ENCODE data around the gene CRYAB. TPM values are rescaled to one million over a fixed set of nuclear protein-coding genes. Genes with fewer than 3 reads are reported as not detected.

CRYAB gene
- total RNA-seq, 1 experiment from 2014 or later, result not detected

DNA sequence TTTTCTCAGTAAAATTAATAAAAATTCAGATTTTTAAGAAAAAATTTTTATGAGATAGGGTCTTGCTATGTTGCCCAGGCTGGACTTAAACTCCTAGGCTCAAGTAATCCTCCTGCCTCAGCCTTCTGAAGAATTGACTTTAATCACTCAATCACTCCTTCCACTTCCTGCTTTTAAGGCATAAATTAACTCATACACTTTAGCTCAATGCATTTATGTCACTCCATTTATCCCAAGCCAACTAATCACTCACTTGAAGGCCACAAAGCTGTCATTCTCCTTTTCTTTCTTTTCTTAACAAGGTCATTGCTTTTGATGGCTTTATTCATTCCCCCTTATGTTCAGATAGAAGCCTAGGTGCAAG lies 41.1 kb downstream of the CRYAB start:
- ChIA-PET POLR2A (ENCODE audit: unreplicated experiment) (interaction anchor here (1.1 to 1.4 kb wide), 2 partner anchors 56 to 111 kb away, joined by 5 to 7 read pairs; no protein-coding TSS in a partner anchor), CTCF (interaction anchor here (0.5 to 1.6 kb wide), 7 partner anchors 11 to 106 kb away, joined by 4 to 13 read pairs (median 6); no protein-coding TSS in a partner anchor)
- Histone ChIP-seq H3K4me3 (ENCODE audit: low read length) (peak overlapping the region; percentile 91), H3K9me3 (ENCODE audit: low read length) (no peaks in the 10 kb centered on the region), H3K4me1 (ENCODE audit: insufficient read depth, low read length) (peaks cover 17% of the 10 kb centered on the region), H3K27ac (ENCODE audit: low read length) (no peak overlapping the region), H3K4me2 (ENCODE audit: low read length) (peak overlapping the region; percentile 95), H3K36me3 (ENCODE audit: low read depth, low read length) (peaks cover 16% of the 10 kb centered on the region; the same call in 1 of the 2 replicates), H3K79me2 (ENCODE audit: low read length) (peaks cover 13% of the 10 kb centered on the region; the same call in 1 of the 2 replicates), H2AFZ (ENCODE audit: low read length) (peak overlapping the region; percentile 99), H3K9me2 (replicated peaks; ENCODE audit: low read length) (no peaks in the 10 kb centered on the region), H4K20me1 (ENCODE audit: low read length) (no peaks in the 10 kb centered on the region), H3F3A (ENCODE audit: low read length, unreplicated experiment) (no peaks in the 10 kb centered on the region), H3K27me3 (ENCODE audit: low read length) (no peaks in the 10 kb centered on the region), H3K9ac (ENCODE audit: low read length) (peak overlapping the region; percentile 91)
- DNase-seq (no peak), ATAC-seq (no peak; the same call in 1 of the 2 replicates)
- intact Hi-C loops (cut with micrococcal nuclease), result no loop called here
- TF ChIP-seq, protein P1, sequence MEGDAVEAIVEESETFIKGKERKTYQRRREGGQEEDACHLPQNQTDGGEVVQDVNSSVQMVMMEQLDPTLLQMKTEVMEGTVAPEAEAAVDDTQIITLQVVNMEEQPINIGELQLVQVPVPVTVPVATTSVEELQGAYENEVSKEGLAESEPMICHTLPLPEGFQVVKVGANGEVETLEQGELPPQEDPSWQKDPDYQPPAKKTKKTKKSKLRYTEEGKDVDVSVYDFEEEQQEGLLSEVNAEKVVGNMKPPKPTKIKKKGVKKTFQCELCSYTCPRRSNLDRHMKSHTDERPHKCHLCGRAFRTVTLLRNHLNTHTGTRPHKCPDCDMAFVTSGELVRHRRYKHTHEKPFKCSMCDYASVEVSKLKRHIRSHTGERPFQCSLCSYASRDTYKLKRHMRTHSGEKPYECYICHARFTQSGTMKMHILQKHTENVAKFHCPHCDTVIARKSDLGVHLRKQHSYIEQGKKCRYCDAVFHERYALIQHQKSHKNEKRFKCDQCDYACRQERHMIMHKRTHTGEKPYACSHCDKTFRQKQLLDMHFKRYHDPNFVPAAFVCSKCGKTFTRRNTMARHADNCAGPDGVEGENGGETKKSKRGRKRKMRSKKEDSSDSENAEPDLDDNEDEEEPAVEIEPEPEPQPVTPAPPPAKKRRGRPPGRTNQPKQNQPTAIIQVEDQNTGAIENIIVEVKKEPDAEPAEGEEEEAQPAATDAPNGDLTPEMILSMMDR (conservative IDR thresholded peaks at IDR 0.05; ENCODE audit: low read depth, low read length), result no peak
- BruUV-seq (replicated peaks), result no TSS peak

DNA sequence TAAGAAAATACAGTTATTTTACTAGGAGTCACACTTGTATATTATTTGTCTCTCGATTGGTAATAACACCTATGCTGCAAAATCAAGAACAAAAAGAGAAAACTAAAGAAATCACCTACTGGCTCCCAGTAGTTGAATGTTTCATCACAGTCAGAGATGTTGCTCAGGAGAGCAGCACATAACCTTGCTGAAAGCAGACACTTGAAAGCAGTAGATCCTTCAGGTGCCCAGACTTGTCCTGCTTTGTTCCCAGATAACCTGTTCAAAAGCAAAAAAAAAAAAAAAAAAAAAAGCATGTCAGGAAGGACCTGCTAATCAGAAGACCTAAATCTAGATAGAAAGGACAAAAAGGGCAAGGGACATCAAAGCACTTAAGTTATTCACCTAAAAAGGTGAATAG lies 41.5 kb downstream of the CRYAB start:
- no peak for DNase-seq
- no peaks in the 10 kb centered on the region for H3K9me2 ChIP-seq (replicated peaks; ENCODE audit: low read length)
- no peaks in the 10 kb centered on the region for H3K27me3 ChIP-seq (ENCODE audit: low read length)
- H3K9me3 ChIP-seq (ENCODE audit: low read length), result no peaks in the 10 kb centered on the region
- peak overlapping the region; percentile 91 for H3K4me3 ChIP-seq (ENCODE audit: low read length)
- H3K27ac ChIP-seq (ENCODE audit: low read length), result no peak overlapping the region
- CTCF ChIA-PET, result interaction anchor here (0.5 to 1.6 kb wide), 6 partner anchors 11 to 106 kb away, joined by 5 to 13 read pairs (median 6); no protein-coding TSS in a partner anchor
- peak overlapping the region; percentile 91; the same call in 1 of the 2 replicates for H3K9ac ChIP-seq (ENCODE audit: low read length)
- POLR2A ChIA-PET (ENCODE audit: unreplicated experiment), result interaction anchor here (1.1 to 1.4 kb wide), 2 partner anchors 57 to 112 kb away, joined by 5 to 7 read pairs; no protein-coding TSS in a partner anchor
- no peak overlapping the region for H2AFZ ChIP-seq (ENCODE audit: low read length)
- peaks cover 17% of the 10 kb centered on the region for H3K4me1 ChIP-seq (ENCODE audit: insufficient read depth, low read length)
- H3K79me2 ChIP-seq (ENCODE audit: low read length), result peaks cover 13% of the 10 kb centered on the region; the same call in 1 of the 2 replicates
- H3F3A ChIP-seq (ENCODE audit: low read length, unreplicated experiment), result no peaks in the 10 kb centered on the region
- TF ChIP-seq, protein P1 (conservative IDR thresholded peaks at IDR 0.05; ENCODE audit: low read depth, low read length), result no peak
- TF ChIP-seq EZH2phosphoT487 (IDR thresholded peaks at IDR 0.05; ENCODE audit: borderline replicate concordance, low read length), result no peak
- TF ChIP-seq EZH2 (IDR thresholded peaks at IDR 0.05; ENCODE audit: low read length, unreplicated experiment), result no peak
- intact Hi-C loops (cut with micrococcal nuclease), result no loop called here
- ATAC-seq, result no peak
- H4K20me1 ChIP-seq (ENCODE audit: low read length), result no peaks in the 10 kb centered on the region
- BruUV-seq (replicated peaks), result no TSS peak
- H3K4me2 ChIP-seq (ENCODE audit: low read length), result peak overlapping the region; percentile 95
- peaks cover 20% of the 10 kb centered on the region; the same call in 1 of the 2 replicates for H3K36me3 ChIP-seq (ENCODE audit: low read depth, low read length)

DNA sequence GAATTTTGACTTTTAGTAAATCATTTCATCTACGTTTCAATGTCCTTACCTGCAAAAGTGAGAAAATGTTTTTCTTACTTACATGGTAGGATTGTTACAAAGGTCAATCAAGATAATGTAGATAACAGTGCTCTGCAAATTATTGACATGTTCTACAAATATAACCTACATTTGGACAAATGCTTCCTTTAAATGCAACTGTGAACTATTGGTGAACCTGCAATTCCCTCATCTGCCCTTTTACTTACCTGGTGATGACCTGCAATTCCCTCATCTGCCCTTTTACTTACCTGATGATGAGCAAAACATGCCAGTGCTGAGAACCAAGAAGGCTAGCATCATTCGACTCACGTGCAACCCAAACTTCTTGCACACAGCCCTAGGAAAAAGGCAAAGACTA lies 51.3 kb downstream of the CRYAB start:
- Histone ChIP-seq H3K9me2 (replicated peaks; ENCODE audit: low read length) (no peaks in the 10 kb centered on the region), H3K9ac (ENCODE audit: low read length) (no peak overlapping the region), H2AFZ (ENCODE audit: low read length) (no peak overlapping the region), H3K9me3 (ENCODE audit: low read length) (no peaks in the 10 kb centered on the region), H4K20me1 (ENCODE audit: low read length) (no peaks in the 10 kb centered on the region), H3K79me2 (ENCODE audit: low read length) (no peaks in the 10 kb centered on the region), H3K4me2 (ENCODE audit: low read length) (no peak overlapping the region), H3F3A (ENCODE audit: low read length, unreplicated experiment) (no peaks in the 10 kb centered on the region), H3K27me3 (ENCODE audit: low read length) (no peaks in the 10 kb centered on the region), H3K4me1 (ENCODE audit: insufficient read depth, low read length) (no peaks in the 10 kb centered on the region), H3K27ac (ENCODE audit: low read length) (no peak overlapping the region), H3K4me3 (ENCODE audit: low read length) (no peak overlapping the region), H3K36me3 (ENCODE audit: low read depth, low read length) (peaks cover 26% of the 10 kb centered on the region)
- POLR2A ChIA-PET (ENCODE audit: unreplicated experiment), result no interaction called here
- TF ChIP-seq, protein P1 (conservative IDR thresholded peaks at IDR 0.05; ENCODE audit: low read depth, low read length), result no peak
- TF ChIP-seq EZH2phosphoT487 (IDR thresholded peaks at IDR 0.05; ENCODE audit: borderline replicate concordance, low read length) (no peak), EZH2 (IDR thresholded peaks at IDR 0.05; ENCODE audit: low read length, unreplicated experiment) (no peak)
- BruUV-seq (replicated peaks), result no TSS peak
- intact Hi-C loops (cut with micrococcal nuclease), result no loop called here
- DNase-seq (no peak), ATAC-seq (no peak)
- CTCF ChIA-PET, result no interaction called here

Data from PC-3 (cell line).